ENCODE results near the gene XIRP2. TPM values are rescaled to one million over a fixed set of nuclear protein-coding genes. Genes with fewer than 3 reads are reported as not detected.

XIRP2 gene
- total and polyA plus RNA-seq, 10 of the 15 experiments (the other 5 are each of a cell fraction or from before 2014, with no cell fraction given) = 0.03 TPM; not detected in 9

DNA sequence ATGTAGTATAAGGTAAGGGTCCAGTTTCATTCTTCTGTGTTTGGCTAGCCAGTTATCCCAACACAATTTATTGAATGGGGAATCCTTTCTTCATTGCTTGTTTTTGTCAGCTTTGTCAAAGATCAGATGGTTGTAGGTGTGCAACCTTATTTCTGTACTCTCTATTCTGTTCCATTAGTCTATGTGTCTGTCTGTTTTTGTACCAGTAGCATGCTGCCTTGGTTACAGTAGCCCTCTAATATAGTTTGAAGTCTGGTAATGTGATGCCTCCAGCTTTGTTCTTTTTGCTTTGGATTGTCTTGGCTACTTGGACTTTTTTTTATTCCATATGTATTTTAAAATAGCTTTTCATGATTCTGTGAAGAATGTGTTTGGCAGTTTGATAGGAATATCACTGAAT, 222.1 kb downstream of the XIRP2 start (continued):
- TF ChIP-seq NBN (IDR thresholded peaks at IDR 0.05) (no peak), NR2C2 (IDR thresholded peaks at IDR 0.05; ENCODE audit: borderline replicate concordance, control insufficient read depth, insufficient read length, low read depth) (no peak), RFX5 (IDR thresholded peaks at IDR 0.05; ENCODE audit: low read depth, low read length) (no peak), NFYB (IDR thresholded peaks at IDR 0.05; ENCODE audit: insufficient read depth, low read depth, low read length) (no peak), KAT2A (conservative IDR thresholded peaks at IDR 0.05; ENCODE audit: control insufficient read depth, low read depth, low read length) (no peak)
- TF ChIP-seq, protein P1, sequence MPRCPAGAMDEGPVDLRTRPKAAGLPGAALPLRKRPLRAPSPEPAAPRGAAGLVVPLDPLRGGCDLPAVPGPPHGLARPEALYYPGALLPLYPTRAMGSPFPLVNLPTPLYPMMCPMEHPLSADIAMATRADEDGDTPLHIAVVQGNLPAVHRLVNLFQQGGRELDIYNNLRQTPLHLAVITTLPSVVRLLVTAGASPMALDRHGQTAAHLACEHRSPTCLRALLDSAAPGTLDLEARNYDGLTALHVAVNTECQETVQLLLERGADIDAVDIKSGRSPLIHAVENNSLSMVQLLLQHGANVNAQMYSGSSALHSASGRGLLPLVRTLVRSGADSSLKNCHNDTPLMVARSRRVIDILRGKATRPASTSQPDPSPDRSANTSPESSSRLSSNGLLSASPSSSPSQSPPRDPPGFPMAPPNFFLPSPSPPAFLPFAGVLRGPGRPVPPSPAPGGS (IDR thresholded peaks at IDR 0.05; ENCODE audit: borderline replicate concordance, insufficient read depth, low read depth, low read length, poor library complexity, severe bottlenecking) = no peak

DNA sequence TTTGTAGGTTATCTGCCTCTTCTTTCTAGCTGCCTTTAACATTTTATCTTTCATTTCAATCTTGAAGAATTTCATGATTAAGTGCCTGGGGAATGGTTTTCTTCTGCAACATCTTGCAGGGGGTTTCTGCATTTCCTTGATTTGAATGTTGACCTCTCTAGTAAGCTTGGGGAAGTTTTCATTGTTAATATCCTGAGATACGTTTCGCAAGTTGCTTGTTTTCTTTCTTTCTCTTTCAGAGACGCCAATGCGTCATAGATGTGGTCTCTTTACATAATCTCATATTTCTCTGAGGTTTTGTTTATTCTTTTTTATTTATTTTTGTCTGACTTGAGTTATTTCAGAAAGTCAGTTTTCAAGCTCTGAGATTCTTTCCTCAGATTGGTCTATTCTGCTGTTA, 225.7 kb downstream of the XIRP2 start:
- SMC1A ChIA-PET (ENCODE audit: uncharacterized antibody, unreplicated experiment) = no interaction called here
- RAD21 ChIA-PET (ENCODE audit: unreplicated experiment) = no interaction called here
- Histone ChIP-seq H2AFZ (ENCODE audit: control insufficient read depth, low read depth, low read length) (no peak overlapping the region), H3K27me3 (replicated peaks in 1 of 2; ENCODE audit: control insufficient read depth in 2 of 2, insufficient read depth in 2 of 2, low read length in 1 of 2) (no peaks in the 10 kb centered on the region), H3K36me3 (ENCODE audit: control insufficient read depth in 2 of 2, insufficient read depth in 2 of 2, low read length in 1 of 2) (no peaks in the 10 kb centered on the region), H3K79me2 (ENCODE audit: control insufficient read depth, insufficient read depth, low read length) (no peaks in the 10 kb centered on the region), H4K20me1 (ENCODE audit: control insufficient read depth, insufficient read depth) (no peaks in the 10 kb centered on the region), H3K9ac (ENCODE audit: control insufficient read depth, insufficient read depth, low read length) (no peak overlapping the region), H3K4me1 (ENCODE audit: control insufficient read depth, insufficient read depth, low read length) (no peaks in the 10 kb centered on the region), H3K27ac (ENCODE audit: control insufficient read depth, insufficient read depth) (no peak overlapping the region), H3K4me2 (ENCODE audit: control insufficient read depth, insufficient read depth) (no peak overlapping the region), H3K9me3 (replicated peaks; ENCODE audit: control insufficient read depth, insufficient read depth, low read length) (no peaks in the 10 kb centered on the region), H3K4me3 (no peak overlapping the region)
- CTCF ChIA-PET = no interaction called here
- FAIRE-seq (no peak), ATAC-seq (peak; percentile 69), DNase-seq (ENCODE audit: low read depth, low spot score) (no peak)
- 40% methylated on average over 4 of the region's 4 CpGs for WGBS (ENCODE audit: insufficient coverage, insufficient replicate concordance, low lambda C conversion rate, missing lambda C conversion rate)
- in situ Hi-C loops (cut with MboI) = no loop called here
- TF ChIP-seq ATF3 (IDR thresholded peaks at IDR 0.05; ENCODE audit: borderline replicate concordance, extremely low read depth, low read depth, low read length) = no peak
- no TSS peak for BruUV-seq (replicated peaks)
- intact Hi-C loops (cut with micrococcal nuclease; ENCODE audit: unreplicated experiment) = no loop called here
- POLR2A ChIA-PET = no interaction called here
